ENCODE data around the gene ST7L.

Gene ST7L

DNA sequence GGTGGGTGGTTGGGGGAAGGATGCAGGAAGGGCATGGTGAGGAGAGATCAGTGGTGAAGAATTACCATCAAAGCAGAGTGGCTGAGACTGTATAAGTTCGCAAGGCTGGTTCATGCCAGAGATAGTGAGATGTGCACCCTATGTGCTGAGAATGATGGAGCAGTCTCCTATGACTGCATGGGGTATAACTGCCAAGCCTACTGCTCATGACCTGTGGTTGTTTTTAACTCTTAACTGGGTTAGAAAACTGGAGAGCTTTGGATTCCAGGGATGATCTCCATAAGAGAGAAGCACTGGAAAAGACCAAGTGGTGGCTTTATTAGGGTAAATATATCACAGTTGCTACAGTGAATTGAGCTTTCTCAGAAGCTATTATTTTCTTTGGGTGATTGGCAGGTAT is 94.0 kb downstream of the ST7L start:
- H3K4me3 ChIP-seq (ENCODE audit: low read depth, low read length): no peak overlapping the region
- DNase-seq (ENCODE audit: low read depth): no peak

GRCh38 chr1:112524251-112524650 is 94.7 kb downstream of the ST7L start:
- no peak overlapping the region for H3K4me3 ChIP-seq (ENCODE audit: low read depth, low read length)
- DNase-seq (ENCODE audit: low read depth): no peak

GRCh38 chr1:112522621-112523020 is 96.3 kb downstream of the ST7L start:
- DNase-seq (ENCODE audit: low read depth): peak; percentile 89
- no peak overlapping the region for H3K4me3 ChIP-seq (ENCODE audit: low read depth, low read length)

DNA sequence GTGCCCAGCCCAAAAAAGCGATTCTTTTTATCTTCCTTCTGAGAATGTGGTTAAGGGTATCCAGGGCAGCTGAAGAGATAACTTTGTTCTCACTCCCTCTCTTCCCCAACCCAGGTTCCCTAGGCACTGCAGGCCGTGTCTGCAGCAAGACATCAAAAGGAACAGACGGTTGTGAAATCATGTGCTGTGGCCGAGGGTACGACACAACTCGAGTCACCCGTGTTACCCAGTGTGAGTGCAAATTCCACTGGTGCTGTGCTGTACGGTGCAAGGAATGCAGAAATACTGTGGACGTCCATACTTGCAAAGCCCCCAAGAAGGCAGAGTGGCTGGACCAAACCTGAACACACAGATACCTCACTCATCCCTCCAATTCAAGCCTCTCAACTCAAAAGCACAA is 98.8 kb downstream of the ST7L start:
- no peak overlapping the region for H3K4me3 ChIP-seq (ENCODE audit: low read depth, low read length)
- no peak for DNase-seq (ENCODE audit: low read depth)

DNA sequence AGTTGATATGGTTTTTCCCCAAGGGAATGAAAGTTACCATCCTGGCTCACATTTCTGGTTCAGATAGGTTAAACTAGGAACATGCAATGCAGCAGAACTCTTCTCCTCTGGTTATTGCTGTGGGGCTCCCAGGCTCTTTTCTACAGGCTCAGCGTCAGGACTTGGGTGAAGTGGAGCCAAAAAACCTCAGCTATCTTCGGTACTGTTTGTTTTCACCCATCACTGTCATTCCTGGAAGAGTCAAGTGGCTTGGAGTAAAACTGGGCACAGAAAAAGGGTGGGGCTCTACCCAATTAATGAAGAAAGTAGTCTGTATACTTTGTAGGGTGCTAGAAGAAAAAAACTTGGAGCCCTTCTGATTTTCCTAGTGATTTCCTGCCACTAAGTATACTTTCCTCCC is 100.8 kb downstream of the ST7L start:
- no peak for DNase-seq (ENCODE audit: low read depth)
- H3K4me3 ChIP-seq (ENCODE audit: low read depth, low read length): no peak overlapping the region

GRCh38 chr1:112517646-112518045 is 101.3 kb downstream of the ST7L start:
- H3K4me3 ChIP-seq (ENCODE audit: low read depth, low read length): no peak overlapping the region
- no peak for DNase-seq (ENCODE audit: low read depth)

DNA sequence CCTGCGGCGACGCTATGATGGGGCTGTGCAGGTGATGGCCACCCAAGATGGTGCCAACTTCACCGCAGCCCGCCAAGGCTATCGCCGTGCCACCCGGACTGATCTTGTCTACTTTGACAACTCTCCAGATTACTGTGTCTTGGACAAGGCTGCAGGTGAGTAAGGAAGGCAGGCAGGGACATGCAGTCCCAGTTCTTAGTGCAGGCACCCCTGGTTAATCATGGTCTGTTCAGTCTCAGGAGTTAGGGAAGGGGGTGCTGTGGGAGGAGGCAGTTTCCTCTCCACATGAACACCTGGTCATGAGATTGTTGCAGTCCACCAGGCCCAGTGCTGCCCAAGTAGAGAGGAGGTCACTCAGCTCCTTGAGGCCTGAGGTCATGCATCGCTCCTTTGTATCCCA is 101.7 kb downstream of the ST7L start:
- no peak overlapping the region for H3K4me3 ChIP-seq (ENCODE audit: low read depth, low read length)
- DNase-seq (ENCODE audit: low read depth): no peak

DNA sequence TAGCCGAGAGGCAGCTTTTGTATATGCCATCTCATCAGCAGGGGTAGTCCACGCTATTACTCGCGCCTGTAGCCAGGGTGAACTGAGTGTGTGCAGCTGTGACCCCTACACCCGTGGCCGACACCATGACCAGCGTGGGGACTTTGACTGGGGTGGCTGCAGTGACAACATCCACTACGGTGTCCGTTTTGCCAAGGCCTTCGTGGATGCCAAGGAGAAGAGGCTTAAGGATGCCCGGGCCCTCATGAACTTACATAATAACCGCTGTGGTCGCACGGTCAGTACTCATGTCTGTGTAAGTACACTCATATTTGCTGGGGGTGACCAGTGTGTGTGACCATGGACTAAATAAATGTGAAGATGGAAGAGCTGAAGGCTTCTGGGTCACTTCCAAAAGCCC is 102.8 kb downstream of the ST7L start:
- DNase-seq (ENCODE audit: low read depth): no peak
- no peak overlapping the region for H3K4me3 ChIP-seq (ENCODE audit: low read depth, low read length)

DNA sequence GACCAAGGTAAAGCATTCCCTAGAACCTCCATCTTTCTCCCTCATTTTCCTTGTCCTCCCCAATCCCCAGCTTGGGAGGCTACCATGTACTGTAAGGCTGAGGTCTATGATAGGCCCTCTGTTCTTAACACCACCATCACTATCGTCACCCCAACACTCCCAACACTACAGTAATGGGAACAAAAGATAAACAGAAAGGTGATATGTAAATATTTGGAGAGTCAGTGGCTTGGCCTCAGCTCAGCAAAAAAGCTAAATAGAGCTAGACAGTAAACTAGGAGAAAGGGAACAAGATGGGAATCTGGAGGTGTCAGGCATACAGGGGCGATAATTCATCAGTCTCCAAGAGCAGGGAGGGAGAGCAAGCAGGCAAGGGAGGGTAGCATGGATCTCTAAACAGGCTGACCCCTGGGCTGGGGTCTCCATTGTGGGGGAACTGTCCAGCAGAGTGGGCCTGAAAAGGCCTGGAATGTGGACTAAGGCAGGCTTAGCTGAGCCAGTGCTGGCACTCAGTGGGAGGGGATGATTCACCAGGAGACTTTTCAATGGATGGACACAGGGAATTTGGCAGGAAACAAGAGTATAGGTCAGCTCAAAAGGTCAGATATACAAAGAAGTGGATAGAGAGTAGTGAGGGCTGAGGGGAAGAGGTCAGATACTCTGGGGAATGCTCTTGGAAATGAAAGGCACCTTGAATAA is 103.5 kb downstream of the ST7L start:
- no peak overlapping the region for H3K4me3 ChIP-seq (ENCODE audit: low read depth, low read length)
- DNase-seq (ENCODE audit: low read depth): no peak

- no peak overlapping the region for H3K4me3 ChIP-seq (ENCODE audit: low read depth, low read length)
Observed at GRCh38 chr1:112514901-112515300, 104.0 kb downstream of the ST7L start.

GRCh38 chr1:112513112-112513870 is 105.7 kb downstream of the ST7L start:
- DNase-seq (ENCODE audit: low read depth): no peak
- H3K4me3 ChIP-seq (ENCODE audit: low read depth, low read length): no peak overlapping the region

More at GRCh38 chr1:112514901-112515300, 104.0 kb downstream of the ST7L start:
- DNase-seq (ENCODE audit: low read depth): no peak

GRCh38 chr1:112511897-112512296 is 107.0 kb downstream of the ST7L start:
- no peak for DNase-seq (ENCODE audit: low read depth)
- no peak overlapping the region for H3K4me3 ChIP-seq (ENCODE audit: low read depth, low read length)

GRCh38 chr1:112510340-112510739 is 108.6 kb downstream of the ST7L start:
- no peak for DNase-seq (ENCODE audit: low read depth)
- no peak overlapping the region for H3K4me3 ChIP-seq (ENCODE audit: low read depth, low read length)

GRCh38 chr1:112509660-112510178 is 109.2 kb downstream of the ST7L start:
- DNase-seq (ENCODE audit: low read depth): no peak
- H3K4me3 ChIP-seq (ENCODE audit: low read depth, low read length): no peak overlapping the region

GRCh38 chr1:112509005-112509659 is 109.8 kb downstream of the ST7L start:
- no peak for DNase-seq (ENCODE audit: low read depth)
- H3K4me3 ChIP-seq (ENCODE audit: low read depth, low read length): peak overlapping the region; percentile 51

- peak within 1 kb of the TSS; percentile 51 for H3K4me3 ChIP-seq (ENCODE audit: low read depth, low read length)
- DNase-seq (ENCODE audit: low read depth): no peak
Observed at GRCh38 chr1:112508278-112509004, 110.5 kb downstream of the ST7L start, which contains the start of gene WNT2B. WNT2B (plus strand) TSS chr1:112508965; CDS start chr1:112509263, 298 bp downstream.

DNA sequence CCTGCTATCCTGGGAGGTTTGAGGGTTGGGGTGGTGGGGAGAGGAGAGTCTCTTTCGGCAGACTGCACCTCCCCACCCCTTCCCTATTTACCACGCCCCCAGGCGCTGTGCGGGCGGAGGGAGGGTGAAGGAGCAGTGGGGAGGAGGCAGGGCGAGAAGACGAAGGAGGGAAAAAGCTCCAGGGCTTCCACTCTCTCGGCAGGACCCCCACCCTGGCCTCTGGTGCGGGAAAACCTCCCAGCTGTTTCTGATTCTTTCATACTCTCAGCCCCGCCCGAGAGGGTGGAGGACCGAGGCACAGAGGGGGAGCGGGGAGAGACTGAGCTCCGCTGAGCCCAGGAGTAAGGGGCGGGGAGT is 111.0 kb downstream of the ST7L start:
- DNase-seq (ENCODE audit: low read depth): no peak

GRCh38 chr1:112507336-112507735 is 111.6 kb downstream of the ST7L start:
- no peak for DNase-seq (ENCODE audit: low read depth)
- no peak overlapping the region for H3K4me3 ChIP-seq (ENCODE audit: low read depth, low read length)

More for the DNA sequence above, 111.0 kb downstream of the ST7L start:
- H3K4me3 ChIP-seq (ENCODE audit: low read depth, low read length): peak overlapping the region; percentile 51

DNA sequence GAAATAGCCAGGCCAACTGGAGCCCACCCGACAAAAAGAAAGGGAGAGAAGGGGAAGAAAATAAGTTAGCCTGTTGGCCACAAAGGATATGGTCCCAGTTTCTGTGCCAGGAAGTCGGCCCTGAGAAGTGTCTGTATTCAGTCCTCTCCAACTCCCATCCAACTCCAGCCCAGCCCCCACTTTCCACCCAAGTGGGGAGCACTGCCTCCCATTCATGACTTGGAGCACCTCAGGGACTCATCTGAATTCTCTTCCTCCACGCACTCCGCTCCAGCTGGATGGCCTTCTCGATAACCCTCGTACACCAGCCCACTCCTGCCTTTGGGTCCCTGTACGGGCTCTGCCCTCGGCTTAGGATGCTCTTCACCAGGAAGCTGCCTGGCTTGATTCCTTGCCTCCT is 112.2 kb downstream of the ST7L start:
- DNase-seq (ENCODE audit: low read depth): no peak
- H3K4me3 ChIP-seq (ENCODE audit: low read depth, low read length): no peak overlapping the region

DNA sequence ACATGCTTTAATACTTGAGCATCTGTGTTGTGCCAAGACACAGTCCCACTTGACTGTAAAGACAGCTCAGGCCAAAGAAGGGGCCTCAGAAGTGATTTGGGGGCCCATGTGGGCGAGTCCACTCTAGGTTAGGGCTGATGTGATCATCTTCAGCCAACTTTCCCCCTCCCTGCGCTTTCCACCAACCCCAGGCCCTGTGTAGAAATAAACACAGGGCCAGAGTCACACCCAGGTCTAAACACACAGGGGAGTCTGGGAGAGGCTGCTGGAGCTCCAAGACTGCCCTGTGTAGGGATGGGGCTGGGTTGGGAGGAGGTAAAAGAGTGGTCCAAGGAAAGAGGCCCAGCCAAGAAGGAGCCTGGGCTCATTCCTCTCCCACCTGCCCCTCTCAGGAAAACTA is 112.6 kb downstream of the ST7L start:
- DNase-seq (ENCODE audit: low read depth): no peak
- no peak overlapping the region for H3K4me3 ChIP-seq (ENCODE audit: low read depth, low read length)
